PC-3 (cell line): ENCODE data around the gene CYP26A1.

Experiments
- EZH2 ChIP-seq: fragments of 300-600 bp; sonication (generic); IDR thresholded peaks from one replicate; pipeline ENCODE4 v1.6.1; 2017; ENCODE audit warnings: antibody characterized with exemption, mild to moderate bottlenecking, low read length; ENCODE audit not compliant: unreplicated experiment
- TF ChIP-seq, protein P1 (sequence below): fragments of 300-600 bp; sonication (generic); conservative IDR thresholded peaks from 2 replicates; pipeline ENCODE4 v1.5.1; 2017; ENCODE audit warnings: antibody characterized with exemption, low read depth, mild to moderate bottlenecking, low read length

DNA sequence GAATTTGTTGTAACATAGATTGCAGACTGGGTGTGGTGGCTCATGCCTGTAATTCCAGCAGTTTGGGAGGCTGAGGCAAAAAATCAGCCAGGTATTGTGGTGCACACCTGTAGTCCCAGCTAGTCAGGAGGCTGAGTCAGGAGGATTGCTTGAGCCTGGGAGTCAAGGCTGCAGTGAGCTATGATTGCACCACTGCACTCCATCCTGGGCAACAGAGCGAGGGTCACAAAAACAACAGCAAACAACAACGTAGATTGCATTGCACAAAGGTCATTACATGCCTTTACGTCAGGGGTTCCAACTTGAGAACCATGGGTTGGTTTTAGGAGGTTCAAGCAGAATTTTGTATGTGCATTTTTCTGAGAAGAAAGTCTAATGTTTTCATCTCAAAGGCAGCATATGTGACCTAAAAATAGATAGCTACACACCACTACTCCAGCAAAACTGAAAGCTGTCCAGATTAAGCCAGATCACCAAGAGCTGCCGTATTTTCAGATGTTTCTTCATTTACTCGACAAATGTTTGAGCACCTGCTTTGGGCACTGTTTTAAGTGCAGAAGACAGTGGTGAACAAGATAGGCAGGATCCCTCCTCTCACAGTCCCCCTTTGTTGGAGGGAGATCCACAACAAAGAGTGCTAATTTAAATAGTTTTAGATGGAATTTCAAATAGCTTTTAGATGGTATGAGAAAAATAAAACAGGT is 41.4 kb upstream of the CYP26A1 start:
- TF ChIP-seq, protein P1, sequence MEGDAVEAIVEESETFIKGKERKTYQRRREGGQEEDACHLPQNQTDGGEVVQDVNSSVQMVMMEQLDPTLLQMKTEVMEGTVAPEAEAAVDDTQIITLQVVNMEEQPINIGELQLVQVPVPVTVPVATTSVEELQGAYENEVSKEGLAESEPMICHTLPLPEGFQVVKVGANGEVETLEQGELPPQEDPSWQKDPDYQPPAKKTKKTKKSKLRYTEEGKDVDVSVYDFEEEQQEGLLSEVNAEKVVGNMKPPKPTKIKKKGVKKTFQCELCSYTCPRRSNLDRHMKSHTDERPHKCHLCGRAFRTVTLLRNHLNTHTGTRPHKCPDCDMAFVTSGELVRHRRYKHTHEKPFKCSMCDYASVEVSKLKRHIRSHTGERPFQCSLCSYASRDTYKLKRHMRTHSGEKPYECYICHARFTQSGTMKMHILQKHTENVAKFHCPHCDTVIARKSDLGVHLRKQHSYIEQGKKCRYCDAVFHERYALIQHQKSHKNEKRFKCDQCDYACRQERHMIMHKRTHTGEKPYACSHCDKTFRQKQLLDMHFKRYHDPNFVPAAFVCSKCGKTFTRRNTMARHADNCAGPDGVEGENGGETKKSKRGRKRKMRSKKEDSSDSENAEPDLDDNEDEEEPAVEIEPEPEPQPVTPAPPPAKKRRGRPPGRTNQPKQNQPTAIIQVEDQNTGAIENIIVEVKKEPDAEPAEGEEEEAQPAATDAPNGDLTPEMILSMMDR: no peak
- no peak for TF ChIP-seq EZH2
